NCI-H82 treated with DMSO at 0.1 percent for 48 hours (cell line): ENCODE results near the gene PLPP3.

Source experiments
- DNase-seq: peaks from one replicate; lab custom pipeline; 2025; ENCODE audit not compliant: unreplicated experiment; lab: John Stamatoyannopoulos, UW

PLPP3 gene

GRCh38 chr1:56525489-56526041, 53.8 kb downstream of the PLPP3 start:
- no peak for DNase-seq

- DNase-seq: no peak
Observed at GRCh38 chr1:56524263-56524662, 55.1 kb downstream of the PLPP3 start.

- no peak for DNase-seq
Observed at GRCh38 chr1:56522680-56523079, 56.7 kb downstream of the PLPP3 start.

- no peak for DNase-seq
Observed at GRCh38 chr1:56520016-56520601, 59.3 kb downstream of the PLPP3 start.

- no peak for DNase-seq
Observed at GRCh38 chr1:56517404-56518130, 61.8 kb downstream of the PLPP3 start.

GRCh38 chr1:56516539-56517252, 62.7 kb downstream of the PLPP3 start:
- DNase-seq: no peak

- no peak for DNase-seq
Observed at GRCh38 chr1:56515898-56516538, 63.3 kb downstream of the PLPP3 start.

GRCh38 chr1:56512724-56513494, 66.5 kb downstream of the PLPP3 start:
- DNase-seq: no peak

- DNase-seq: no peak
Observed at GRCh38 chr1:56511766-56512165, 67.6 kb downstream of the PLPP3 start.

- DNase-seq: no peak
Observed at GRCh38 chr1:56511364-56511763, 68.0 kb downstream of the PLPP3 start.

- no peak for DNase-seq
Observed at GRCh38 chr1:56510642-56511021, 68.7 kb downstream of the PLPP3 start.

GRCh38 chr1:56509713-56510641, 69.4 kb downstream of the PLPP3 start:
- DNase-seq: no peak

- no peak for DNase-seq
Observed at GRCh38 chr1:56508523-56508983, 70.8 kb downstream of the PLPP3 start.

GRCh38 chr1:56507925-56508522, 71.3 kb downstream of the PLPP3 start:
- no peak for DNase-seq

GRCh38 chr1:56506951-56507491, 72.3 kb downstream of the PLPP3 start:
- DNase-seq: no peak

- peak; percentile 36 for DNase-seq
Observed at GRCh38 chr1:56505792-56506743, 73.3 kb downstream of the PLPP3 start.

GRCh38 chr1:56502700-56503245, 76.6 kb downstream of the PLPP3 start:
- no peak for DNase-seq
